ENCODE measurements around the gene ADAP1. TPM values are rescaled to one million over a fixed set of nuclear protein-coding genes. Genes with fewer than 3 reads are reported as not detected.
"Not testable (repeated sequence)": the region's sequence is repeated elsewhere in the genome, so short reads cannot be mapped to it uniquely, and the experiment has no call there.

ADAP1 gene
- total and polyA plus RNA-seq, 9 donors: 2.0 to 6.1 (median 3.3) TPM

DNA sequence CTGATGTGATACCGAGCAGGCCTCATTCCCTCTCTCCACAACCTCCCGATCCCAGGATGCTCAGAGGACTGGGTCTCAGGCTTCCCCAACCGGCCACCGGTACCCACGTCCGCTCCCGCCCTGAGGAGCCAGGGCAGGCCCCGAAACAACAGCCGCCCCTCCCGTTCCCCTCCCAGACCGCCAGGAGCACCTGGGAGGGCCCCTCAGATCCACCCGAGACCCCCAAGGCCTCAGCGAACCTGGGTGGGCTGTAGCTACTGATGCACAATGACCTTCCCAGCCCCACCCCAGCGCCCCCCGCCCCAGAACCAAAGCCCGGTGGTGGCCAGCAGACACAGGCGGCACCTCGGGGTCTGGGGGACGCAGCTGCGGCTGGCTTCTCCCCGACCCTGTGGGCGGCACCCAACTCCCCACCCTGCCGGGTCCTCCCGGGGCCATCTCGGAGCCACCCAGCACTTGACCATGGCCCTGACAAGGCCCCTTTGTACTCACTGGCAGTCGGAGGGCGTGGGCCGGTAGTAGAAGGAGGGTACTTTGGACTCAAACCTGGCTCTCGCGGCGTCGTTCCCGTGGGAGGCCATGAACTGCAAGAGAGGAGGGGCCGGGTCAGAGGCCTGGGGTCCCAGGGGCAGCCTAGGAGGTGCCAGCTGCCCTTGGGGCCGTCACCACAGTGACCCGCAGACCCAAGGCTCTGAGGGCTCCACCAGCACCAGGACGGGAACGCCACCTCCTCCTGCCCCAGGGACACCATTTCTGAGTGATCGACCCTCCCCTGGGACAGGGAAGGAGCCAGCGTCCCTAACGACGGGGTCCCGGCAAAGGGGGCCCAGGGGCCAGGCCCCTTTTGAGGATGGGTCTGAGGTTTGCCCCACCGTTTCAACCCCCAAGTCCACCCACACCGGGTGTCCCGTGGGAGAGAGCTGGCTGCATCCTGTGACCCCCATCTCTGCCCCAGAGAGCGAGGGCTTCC lies 28.1 kb downstream of the ADAP1 start:
- no peaks in the 10 kb centered on the region for H3K36me3 ChIP-seq (ENCODE audit: control insufficient read depth, insufficient read depth, low read length)
- WGBS (ENCODE audit: insufficient coverage): 84% methylated on average over 27 of the region's 47 CpGs
- H3K4me3 ChIP-seq (ENCODE audit: low read length): no peak overlapping the region
- no peak for DNase-seq
- H3K27ac ChIP-seq (ENCODE audit: low read length): no peak overlapping the region
- H3K4me1 ChIP-seq (ENCODE audit: control insufficient read depth, insufficient read depth, low read length): peaks cover 40% of the 10 kb centered on the region
- no peaks in the 10 kb centered on the region for H3K27me3 ChIP-seq (ENCODE audit: control insufficient read depth, insufficient read depth, low read length)
- H3K9me3 ChIP-seq (replicated peaks; ENCODE audit: control insufficient read depth, low read depth, low read length): no peaks in the 10 kb centered on the region

- no peak for DNase-seq
- no peaks in the 10 kb centered on the region for H3K27me3 ChIP-seq (ENCODE audit: control insufficient read depth, insufficient read depth, low read length)
- no peaks in the 10 kb centered on the region for H3K9me3 ChIP-seq (replicated peaks; ENCODE audit: control insufficient read depth, low read depth, low read length)
- peaks cover 40% of the 10 kb centered on the region for H3K4me1 ChIP-seq (ENCODE audit: control insufficient read depth, insufficient read depth, low read length)
- no peaks in the 10 kb centered on the region for H3K36me3 ChIP-seq (ENCODE audit: control insufficient read depth, insufficient read depth, low read length)
- no peak overlapping the region for H3K4me3 ChIP-seq (ENCODE audit: low read length)
- no peak overlapping the region for H3K27ac ChIP-seq (ENCODE audit: low read length)
- WGBS (ENCODE audit: insufficient coverage): 78% methylated on average over 14 of the region's 18 CpGs
Observed at GRCh38 chr7:925601-926000, 28.9 kb downstream of the ADAP1 start.

DNA sequence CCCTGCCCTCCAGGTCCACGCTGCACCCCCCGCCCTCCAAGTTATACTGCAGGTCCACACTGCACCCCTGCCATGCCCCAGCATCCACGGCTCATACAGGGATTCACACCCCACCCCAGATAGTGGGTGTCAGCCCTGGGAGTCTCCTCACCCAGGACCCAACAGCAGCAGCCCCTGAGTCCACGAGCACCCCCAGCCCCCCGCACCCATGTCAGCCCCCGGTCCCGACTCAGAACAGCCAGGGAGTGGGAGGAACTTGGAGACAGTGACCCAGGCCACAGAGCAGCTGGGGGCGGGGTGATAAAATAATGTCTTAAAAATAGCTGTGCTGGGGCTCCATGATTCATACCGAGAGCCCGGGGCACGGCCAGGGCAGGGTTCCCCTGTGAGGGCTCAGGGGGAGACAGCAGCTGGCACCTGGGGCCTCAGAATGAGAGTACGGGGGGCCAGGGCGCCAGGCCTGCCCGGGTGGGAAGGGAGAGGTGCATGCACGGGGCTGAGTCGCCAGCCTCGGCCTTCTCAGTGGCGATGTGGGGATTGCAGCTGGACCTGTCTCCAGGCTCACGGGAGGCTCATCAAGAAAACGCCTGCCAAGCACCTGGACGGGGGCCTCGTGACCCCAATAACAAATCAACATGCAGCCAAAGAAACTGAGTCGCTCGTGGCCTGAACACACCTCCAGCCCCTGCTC lies 29.8 kb downstream of the ADAP1 start:
- peak; percentile 66 for DNase-seq
- no peaks in the 10 kb centered on the region for H3K36me3 ChIP-seq (ENCODE audit: control insufficient read depth, insufficient read depth, low read length)
- no peaks in the 10 kb centered on the region for H3K9me3 ChIP-seq (replicated peaks; ENCODE audit: control insufficient read depth, low read depth, low read length)
- H3K4me1 ChIP-seq (ENCODE audit: control insufficient read depth, insufficient read depth, low read length): peaks cover 40% of the 10 kb centered on the region
- 31% methylated on average over 16 of the region's 24 CpGs for WGBS (ENCODE audit: insufficient coverage)
- no peak overlapping the region for H3K27ac ChIP-seq (ENCODE audit: low read length)
- H3K4me3 ChIP-seq (ENCODE audit: low read length): no peak overlapping the region
- H3K27me3 ChIP-seq (ENCODE audit: control insufficient read depth, insufficient read depth, low read length): no peaks in the 10 kb centered on the region

- H3K9me3 ChIP-seq (replicated peaks; ENCODE audit: control insufficient read depth, low read depth, low read length); H3K4me3 ChIP-seq (ENCODE audit: low read length); DNase-seq; H3K36me3 ChIP-seq (ENCODE audit: control insufficient read depth, insufficient read depth, low read length); H3K27me3 ChIP-seq (ENCODE audit: control insufficient read depth, insufficient read depth, low read length); H3K27ac ChIP-seq (ENCODE audit: low read length): not testable (repeated sequence)
- 69% methylated on average over 3 of the region's 25 CpGs for WGBS (ENCODE audit: insufficient coverage)
- peaks cover 35% of the 10 kb centered on the region for H3K4me1 ChIP-seq (ENCODE audit: control insufficient read depth, insufficient read depth, low read length)
Observed at GRCh38 chr7:924042-924441, 30.4 kb downstream of the ADAP1 start.

- DNase-seq: peak; percentile 80
- peak overlapping the region; percentile 13 for H3K27ac ChIP-seq (ENCODE audit: low read length)
- H3K4me3 ChIP-seq (ENCODE audit: low read length): no peak overlapping the region
- H3K9me3 ChIP-seq (replicated peaks; ENCODE audit: control insufficient read depth, low read depth, low read length): no peaks in the 10 kb centered on the region
- no peaks in the 10 kb centered on the region for H3K27me3 ChIP-seq (ENCODE audit: control insufficient read depth, insufficient read depth, low read length)
- H3K4me1 ChIP-seq (ENCODE audit: control insufficient read depth, insufficient read depth, low read length): peaks cover 29% of the 10 kb centered on the region
- no peaks in the 10 kb centered on the region for H3K36me3 ChIP-seq (ENCODE audit: control insufficient read depth, insufficient read depth, low read length)
- 49% methylated on average over 36 of the region's 40 CpGs for WGBS (ENCODE audit: insufficient coverage)
Observed at GRCh38 chr7:923108-924041, 31.1 kb downstream of the ADAP1 start.

GRCh38 chr7:922334-923107 lies 32.0 kb downstream of the ADAP1 start:
- 59% methylated on average over 20 of the region's 29 CpGs for WGBS (ENCODE audit: insufficient coverage)
- Histone ChIP-seq H3K9me3 (replicated peaks; ENCODE audit: control insufficient read depth, low read depth, low read length) (no peaks in the 10 kb centered on the region), H3K27me3 (ENCODE audit: control insufficient read depth, insufficient read depth, low read length) (no peaks in the 10 kb centered on the region), H3K36me3 (ENCODE audit: control insufficient read depth, insufficient read depth, low read length) (no peaks in the 10 kb centered on the region), H3K4me1 (ENCODE audit: control insufficient read depth, insufficient read depth, low read length) (peaks cover 28% of the 10 kb centered on the region), H3K4me3 (ENCODE audit: low read length) (no peak overlapping the region), H3K27ac (ENCODE audit: low read length) (no peak overlapping the region)
- DNase-seq: no peak

- no peak for DNase-seq
- Histone ChIP-seq H3K4me1 (ENCODE audit: control insufficient read depth, insufficient read depth, low read length) (peaks cover 28% of the 10 kb centered on the region), H3K27me3 (ENCODE audit: control insufficient read depth, insufficient read depth, low read length) (no peaks in the 10 kb centered on the region), H3K4me3 (ENCODE audit: low read length) (no peak overlapping the region), H3K36me3 (ENCODE audit: control insufficient read depth, insufficient read depth, low read length) (no peaks in the 10 kb centered on the region), H3K9me3 (replicated peaks; ENCODE audit: control insufficient read depth, low read depth, low read length) (no peaks in the 10 kb centered on the region), H3K27ac (ENCODE audit: low read length) (no peak overlapping the region)
- WGBS (ENCODE audit: insufficient coverage): 79% methylated on average over 35 of the region's 36 CpGs
Observed at GRCh38 chr7:921581-922333, 32.7 kb downstream of the ADAP1 start.

- H3K9me3 ChIP-seq (replicated peaks; ENCODE audit: control insufficient read depth, low read depth, low read length): no peaks in the 10 kb centered on the region
- WGBS (ENCODE audit: insufficient coverage): 89% methylated on average over 11 of the region's 15 CpGs
- H3K4me3 ChIP-seq (ENCODE audit: low read length): no peak overlapping the region
- no peak for DNase-seq
- no peaks in the 10 kb centered on the region for H3K36me3 ChIP-seq (ENCODE audit: control insufficient read depth, insufficient read depth, low read length)
- peaks cover 33% of the 10 kb centered on the region for H3K4me1 ChIP-seq (ENCODE audit: control insufficient read depth, insufficient read depth, low read length)
- no peak overlapping the region for H3K27ac ChIP-seq (ENCODE audit: low read length)
- H3K27me3 ChIP-seq (ENCODE audit: control insufficient read depth, insufficient read depth, low read length): no peaks in the 10 kb centered on the region
Observed at GRCh38 chr7:921071-921461, 33.4 kb downstream of the ADAP1 start.

Data from muscle of leg (tissue), 11 donors.